HFF-Myc (cell line): ENCODE results near the gene OSBPL1A.

Experiments used
- DNase-seq: peaks from one replicate; pipeline ENCODE4 v3.0.0-alpha.2; 2011; ENCODE audit warnings: low read depth; ENCODE audit errors: extremely low read depth
- H3K4me3 ChIP-seq: replicated peaks from 2 replicates; pipeline ENCODE4 v1.5.1; 2011; ENCODE audit warnings: low read depth, mild to moderate bottlenecking, control low read depth, low read length
- CTCF ChIP-seq: IDR thresholded peaks from 2 replicates; pipeline ENCODE4 v1.5.1; 2012; ENCODE audit warnings: mild to moderate bottlenecking, low read depth, low read length, control low read depth; ENCODE audit errors: missing control alignments

The OSBPL1A gene

GRCh38 chr18:24268784-24269550 is 128.7 kb downstream of the OSBPL1A start:
- no peak for DNase-seq
- TF ChIP-seq CTCF = no peak
- H3K4me3 ChIP-seq = no peak overlapping the region

GRCh38 chr18:24267878-24268277 is 129.7 kb downstream of the OSBPL1A start:
- DNase-seq = no peak
- no peak for TF ChIP-seq CTCF
- no peak overlapping the region for H3K4me3 ChIP-seq

- DNase-seq = no peak
- no peak overlapping the region for H3K4me3 ChIP-seq
- TF ChIP-seq CTCF = no peak
Measured at GRCh38 chr18:24266131-24266530, 131.5 kb downstream of the OSBPL1A start.

- H3K4me3 ChIP-seq = no peak overlapping the region
- no peak for TF ChIP-seq CTCF
- DNase-seq = no peak
Measured at GRCh38 chr18:24265502-24266064, 132.0 kb downstream of the OSBPL1A start.

- DNase-seq = no peak
- no peak for TF ChIP-seq CTCF
Measured at GRCh38 chr18:24263050-24263449, 134.6 kb downstream of the OSBPL1A start.

GRCh38 chr18:24262087-24262486 is 135.5 kb downstream of the OSBPL1A start:
- DNase-seq = no peak
- no peak for TF ChIP-seq CTCF
- no peak overlapping the region for H3K4me3 ChIP-seq

More at GRCh38 chr18:24263050-24263449, 134.6 kb downstream of the OSBPL1A start:
- H3K4me3 ChIP-seq = no peak overlapping the region
